Left forelimb (tissue), 1 donor: Measurements from ENCODE around the gene MLPH.

ENCODE experiments used
- DNase-seq: peaks from one replicate; pipeline ENCODE4 v3.0.0-alpha.2; 2018; ENCODE audit warnings: low spot score

The MLPH gene

DNA sequence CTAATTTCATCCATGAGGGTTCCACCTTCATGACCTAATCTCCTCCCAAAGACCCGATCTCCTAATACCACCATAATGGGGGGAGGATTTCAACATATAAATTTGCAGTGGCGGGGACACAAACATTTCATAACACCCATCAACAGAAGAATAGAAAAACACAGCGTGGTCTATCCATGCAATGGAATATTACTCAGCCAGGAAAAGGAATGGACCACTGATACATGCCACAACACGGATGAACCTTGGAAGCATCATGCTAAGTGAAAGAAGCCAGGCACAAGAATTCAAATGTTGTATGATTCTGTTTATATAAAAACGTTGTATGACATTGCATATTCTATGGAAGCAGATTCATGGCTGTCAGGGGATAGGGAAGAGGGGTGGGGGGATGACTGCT is 82.0 kb downstream of the MLPH start:
- DNase-seq = no peak

DNA sequence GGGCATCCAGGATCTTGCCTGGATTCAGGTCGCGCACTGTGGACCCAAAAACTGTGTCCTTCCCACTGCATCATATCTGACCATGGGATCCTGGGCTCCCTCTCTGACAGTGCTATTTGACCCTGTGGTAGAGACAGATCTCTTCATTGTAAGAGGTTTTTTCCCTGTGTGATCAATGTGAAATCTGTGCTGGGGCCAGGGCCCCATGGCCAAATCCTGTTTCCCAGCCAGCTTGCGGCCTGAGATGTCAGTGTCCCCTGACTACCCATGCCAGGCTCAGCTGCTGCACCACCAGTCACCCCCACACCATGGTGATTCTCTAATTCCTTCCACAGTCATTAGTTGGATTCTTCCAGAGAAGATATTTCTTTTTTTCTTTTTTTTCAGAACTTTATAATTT is 82.8 kb downstream of the MLPH start:
- no peak for DNase-seq

DNA sequence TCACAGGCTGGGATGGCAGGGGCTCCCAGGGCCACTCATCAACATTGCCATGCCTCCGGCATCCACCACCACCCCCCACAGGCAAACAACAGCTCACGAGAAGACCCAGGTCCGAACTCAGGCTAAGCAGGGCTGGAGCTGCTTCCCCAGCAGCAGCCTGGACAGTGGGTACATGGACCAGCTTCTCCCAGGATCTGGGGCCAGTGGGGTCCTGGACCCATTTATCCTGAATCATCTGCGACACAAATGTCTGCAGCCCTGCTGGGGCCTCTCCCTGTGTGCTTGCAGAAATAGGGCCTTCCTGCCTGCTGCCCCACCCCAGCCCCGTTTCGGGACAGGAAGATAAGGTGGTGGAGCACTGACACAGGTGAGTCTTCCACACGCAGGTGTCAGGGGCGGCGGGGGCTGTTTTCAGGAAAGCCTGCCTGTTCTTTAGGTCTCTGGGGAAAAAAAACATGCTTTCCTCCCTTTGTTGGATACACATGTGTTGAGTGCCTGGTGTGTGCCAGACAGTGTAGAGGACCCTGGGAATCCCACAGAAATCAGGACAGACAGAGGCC is 83.8 kb downstream of the MLPH start:
- no peak for DNase-seq

DNA sequence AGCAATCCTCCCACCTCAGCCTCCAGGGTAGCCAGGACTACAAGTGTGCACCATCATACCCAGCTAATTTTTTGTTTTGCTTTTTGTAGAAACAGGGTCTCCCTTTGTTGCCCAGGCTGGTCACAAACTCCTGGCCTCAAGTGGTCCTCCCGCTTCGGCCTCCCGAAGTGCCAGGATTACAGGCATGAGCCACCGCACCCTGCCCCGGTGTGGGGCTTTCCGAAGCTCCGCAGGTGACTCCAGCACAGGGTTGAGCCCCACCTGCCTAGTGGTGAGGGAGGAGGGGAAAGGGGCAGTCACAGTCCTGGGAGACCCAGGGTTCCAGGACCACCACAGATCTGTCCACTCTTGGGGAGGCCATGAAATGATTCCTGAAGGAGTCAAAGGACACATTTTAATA is 84.5 kb downstream of the MLPH start:
- no peak for DNase-seq

DNA sequence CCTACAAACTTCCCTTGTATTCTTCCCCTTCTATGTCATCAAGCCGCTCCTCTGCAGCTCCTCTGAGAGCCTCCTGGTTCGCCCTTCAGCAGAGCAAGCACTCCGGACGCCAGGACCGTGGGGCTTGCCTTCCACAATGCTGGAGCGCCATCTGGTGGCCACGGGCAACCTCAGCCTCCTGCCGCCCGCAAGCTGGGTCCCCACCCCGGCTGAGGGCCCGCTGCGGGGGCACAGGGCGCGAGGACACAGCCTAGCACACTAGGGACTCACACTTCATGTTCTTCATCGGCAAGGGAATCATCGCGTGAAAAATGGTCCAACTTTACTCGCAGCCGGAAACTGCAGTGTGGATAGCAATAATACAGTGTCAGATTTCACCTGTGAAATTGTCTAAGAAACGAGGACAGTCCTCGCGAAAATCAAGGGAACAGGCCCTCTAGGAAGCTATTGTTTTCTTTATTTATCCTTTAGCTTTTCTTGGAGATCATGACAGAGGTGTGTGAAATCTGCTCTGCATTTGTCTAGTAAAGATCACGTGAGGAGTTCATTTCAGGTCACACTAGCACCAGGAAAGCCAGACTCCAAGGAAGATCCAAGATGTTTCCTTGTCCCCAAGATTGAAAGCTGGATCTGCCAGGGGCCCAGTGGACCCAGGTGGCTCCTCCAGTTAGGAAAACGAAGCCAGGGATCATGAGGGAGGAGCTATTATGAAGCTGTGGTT is 85.1 kb downstream of the MLPH start:
- peak; percentile 91 for DNase-seq

DNA sequence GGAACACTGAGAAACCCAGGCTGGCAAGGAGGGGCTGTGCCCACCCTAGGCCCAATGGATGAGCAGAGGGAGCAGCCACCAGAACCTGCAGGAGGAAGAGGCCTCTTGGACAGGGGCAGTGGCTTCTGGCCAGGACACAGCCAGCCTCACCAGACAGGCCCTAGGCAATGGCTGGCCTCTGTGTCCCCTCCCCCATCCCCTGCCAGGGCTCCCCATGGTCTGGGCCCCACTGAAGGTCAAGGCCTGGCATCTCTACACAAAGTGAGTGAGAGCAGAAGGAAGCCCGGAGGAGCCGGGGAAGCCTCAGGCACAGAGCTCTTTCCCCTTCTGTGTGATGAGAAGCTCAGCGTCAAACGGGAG is 85.7 kb downstream of the MLPH start:
- DNase-seq = no peak

DNA sequence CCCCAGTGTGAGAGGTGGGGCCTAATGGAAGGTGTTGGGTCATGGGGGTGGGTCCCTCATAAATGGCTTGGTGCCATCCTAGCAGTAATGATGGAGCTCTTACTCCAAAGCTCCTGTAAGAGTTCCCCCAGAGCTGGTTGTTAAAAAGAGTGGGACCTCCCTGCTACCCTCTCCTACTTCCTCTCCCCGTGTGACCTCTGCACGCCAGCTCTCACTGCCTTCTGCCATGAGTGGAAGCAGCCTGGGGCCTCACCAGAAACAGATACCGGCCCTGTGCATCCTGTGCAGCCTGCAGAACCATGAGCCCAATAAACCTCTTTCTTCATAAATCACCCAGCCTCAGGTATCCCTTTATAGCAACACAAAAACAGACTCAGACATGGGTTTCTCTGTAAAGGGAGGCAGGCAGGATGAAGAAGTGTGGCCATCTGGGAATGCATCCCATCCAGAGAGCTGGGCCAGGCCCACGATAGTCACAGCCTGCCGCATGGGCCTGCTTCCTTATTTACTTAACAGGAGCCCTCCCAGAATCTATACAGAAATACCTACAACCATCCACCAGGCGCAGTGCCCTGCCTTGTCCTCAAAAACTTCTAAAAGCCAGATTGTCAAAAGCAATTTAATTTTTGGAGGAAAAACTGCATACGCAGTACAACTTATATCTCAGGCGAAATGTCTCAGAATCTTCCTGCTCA is 86.8 kb downstream of the MLPH start:
- DNase-seq = no peak

DNA sequence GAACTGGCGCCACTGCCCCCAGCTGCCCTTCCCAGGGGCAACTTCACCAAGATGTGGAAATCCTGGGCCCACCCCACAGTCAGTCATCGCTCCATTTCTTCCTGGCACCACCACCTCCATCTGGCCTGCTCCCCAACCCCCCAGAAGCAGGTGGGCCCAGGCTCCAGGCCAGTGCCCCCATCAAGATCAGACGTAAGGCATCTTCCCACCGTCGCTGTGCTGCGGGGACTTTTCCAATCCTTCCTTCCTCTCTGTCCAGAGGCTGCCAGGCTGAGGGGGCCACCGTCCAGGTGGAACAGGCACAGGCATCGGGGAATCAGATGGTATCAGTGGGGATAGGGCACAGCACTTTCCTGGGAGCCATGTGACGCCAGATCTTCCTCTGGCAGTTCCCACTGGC is 87.4 kb downstream of the MLPH start:
- DNase-seq = no peak

DNA sequence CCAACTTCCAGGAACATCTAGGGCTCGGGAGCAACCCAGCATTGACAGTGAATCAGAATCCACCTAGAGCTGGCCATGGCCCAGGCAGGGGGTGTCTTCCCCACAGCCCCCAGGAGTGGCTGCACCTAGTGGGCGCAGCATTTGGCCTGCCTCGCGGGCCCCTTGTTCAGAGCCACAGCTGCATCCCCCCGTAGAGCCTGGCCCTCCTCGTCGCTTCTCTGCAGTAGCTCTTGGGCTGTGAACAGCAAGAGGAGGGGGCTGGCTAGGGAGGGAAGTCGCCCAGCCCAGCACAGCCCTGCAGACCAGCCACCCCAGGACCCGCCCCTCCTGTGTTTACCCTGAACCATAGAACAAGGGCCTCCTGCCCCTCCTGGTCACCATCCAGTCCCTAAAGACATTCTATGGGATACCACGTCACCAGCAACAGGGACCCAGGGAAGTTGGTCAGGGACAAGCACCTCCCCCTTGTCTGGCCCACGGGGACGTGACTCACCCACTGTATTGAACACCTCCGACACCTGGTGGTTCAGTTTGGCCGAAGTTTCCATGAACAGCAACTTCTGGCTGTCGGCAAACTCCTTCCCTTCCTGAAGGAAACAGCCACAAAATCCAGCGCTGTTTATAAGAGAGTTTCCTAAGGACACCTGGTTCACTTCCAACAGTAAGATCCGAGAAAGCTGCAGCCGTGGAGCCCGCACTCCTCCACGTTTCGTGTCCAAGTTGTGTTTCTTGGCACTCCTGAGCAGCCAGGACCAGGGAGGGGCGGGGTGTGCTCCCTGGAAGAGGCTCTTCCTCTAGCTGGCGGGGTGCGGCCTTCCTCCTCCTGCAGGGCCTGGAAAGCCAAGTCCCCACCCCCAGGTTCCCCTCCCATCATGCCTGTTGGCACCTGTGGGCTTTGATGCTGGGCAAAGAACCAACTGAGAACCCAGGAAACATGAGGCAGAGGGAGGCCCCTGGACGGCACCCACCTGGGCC is 88.1 kb downstream of the MLPH start:
- no peak for DNase-seq

DNA sequence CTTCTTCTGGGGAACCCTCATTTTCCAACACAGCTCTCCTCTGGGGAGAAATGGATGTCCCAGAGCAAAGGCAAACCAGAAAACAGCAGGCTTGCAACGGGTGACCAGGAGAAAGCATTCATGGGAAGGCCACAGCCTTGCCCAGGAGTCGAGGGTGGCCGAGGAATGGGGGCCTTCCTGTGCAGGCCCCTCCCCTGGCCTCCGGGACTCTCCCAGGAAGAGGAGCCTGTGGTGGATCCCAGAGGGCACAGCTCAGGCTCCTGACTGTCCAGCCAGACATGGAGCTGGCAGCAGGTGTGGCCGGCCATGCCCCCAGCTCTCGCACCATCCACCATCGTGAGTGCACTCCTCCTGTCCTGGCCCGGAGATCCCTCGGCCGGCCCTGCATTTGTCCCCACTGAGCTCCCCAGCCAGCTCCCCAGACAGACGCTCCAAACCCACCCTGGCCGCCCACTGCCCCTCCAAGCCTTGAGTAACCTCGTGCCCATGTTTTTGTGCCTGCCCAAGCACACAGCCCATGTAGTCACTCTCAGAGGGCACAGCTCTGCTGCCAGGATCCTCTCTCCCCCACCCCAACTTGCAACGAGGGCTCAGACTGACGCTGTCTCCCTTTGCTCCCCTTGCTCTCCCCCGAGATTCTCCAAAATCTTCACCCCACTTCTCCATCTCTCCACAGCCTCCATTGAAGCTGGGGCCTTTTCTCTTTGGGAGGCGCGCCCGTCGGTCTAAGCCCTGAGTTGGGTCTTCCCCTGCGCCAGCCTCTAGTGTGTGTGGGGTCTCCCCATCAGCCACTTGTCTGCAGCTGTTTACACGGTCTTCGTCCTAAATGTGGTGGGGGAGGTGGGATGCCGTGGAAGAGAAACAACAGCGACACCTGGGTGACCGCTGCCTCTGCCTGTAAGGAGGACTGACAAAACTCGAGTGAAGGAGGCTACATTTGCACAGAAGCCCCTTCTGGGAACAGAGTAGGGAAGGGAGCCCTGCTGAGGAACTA is 89.1 kb downstream of the MLPH start:
- no peak for DNase-seq

DNA sequence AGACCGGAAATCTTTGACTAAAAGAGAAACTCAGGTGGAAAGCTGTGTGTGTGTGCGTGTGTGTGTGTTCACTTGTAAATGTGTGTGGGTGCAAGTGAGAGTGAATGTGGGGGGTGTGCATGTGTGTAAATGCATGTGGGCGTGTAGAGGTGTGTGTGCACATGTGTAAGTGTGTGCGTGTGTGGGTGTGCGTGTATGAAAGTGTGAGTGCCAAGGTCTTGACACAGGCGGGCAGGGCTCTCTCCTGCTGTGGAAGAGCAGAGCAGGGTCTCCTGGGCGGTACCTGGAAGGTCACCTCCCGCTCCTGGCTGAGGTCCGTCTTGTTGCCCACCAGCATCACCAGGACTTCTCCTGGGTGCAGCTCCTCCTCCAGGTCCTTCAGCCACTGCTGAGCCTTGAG is 89.9 kb downstream of the MLPH start:
- DNase-seq = no peak

DNA sequence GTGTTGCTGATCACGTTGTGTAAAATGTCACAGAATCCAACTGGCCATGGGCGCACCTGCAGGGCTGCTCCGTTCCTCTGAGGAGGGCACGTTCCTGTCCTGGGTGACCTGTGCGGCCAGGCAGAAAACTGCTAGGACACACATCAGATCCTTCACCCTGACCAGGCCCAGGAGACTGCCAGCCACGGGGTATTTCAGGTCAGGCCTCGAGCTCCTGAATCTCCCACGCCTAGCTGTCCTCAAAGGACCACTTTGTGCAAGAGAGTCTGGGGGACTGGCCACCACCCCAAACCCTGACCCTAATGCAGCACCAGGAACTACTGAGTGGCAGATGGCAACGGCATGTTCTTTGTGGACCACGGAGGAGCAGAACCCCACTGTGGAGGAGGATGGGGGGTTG is 90.4 kb downstream of the MLPH start:
- DNase-seq = no peak

DNA sequence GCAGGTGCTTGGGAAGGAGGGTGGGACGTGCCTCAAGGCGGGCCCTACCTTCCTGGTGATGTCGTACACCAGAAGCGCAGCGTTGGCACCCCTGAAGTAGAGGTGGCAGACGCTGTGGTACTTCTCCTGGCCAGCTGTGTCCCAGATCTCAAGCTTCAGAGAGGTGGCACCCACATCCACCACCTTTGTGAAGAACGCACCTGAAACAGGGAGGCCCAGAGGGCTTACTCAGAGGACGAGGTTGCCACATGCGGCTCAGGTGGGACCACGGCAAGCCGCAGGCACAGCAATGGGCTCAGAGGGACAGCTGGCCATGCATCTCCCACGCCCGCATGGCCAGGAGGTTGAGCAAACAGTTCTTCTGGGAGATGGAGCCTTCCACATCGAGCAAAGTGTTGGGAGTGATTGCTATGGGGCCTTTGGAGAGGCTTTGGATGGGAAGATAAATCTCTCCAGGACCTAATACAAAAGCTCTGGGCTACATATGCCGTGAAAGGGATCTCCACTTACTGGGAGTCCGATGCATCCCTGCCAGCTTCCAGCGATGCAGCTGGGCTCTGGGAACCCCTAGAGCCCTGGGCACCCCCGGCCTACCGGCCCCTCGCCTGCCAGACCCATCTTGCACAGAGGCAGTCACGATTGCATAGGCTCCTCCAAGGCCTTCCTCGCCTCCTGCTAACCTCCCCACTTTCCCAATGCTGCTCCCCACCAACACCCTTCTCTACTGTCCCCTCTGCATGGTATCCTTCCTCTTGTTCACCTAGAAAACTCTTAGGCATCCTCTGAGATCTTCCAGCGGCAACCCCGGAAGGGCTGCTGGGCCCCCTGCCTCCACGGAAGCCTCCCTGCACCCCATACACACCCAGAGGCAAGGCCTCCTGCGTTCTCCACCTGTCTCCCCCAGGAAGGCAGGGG is 91.2 kb downstream of the MLPH start:
- no peak for DNase-seq

DNA sequence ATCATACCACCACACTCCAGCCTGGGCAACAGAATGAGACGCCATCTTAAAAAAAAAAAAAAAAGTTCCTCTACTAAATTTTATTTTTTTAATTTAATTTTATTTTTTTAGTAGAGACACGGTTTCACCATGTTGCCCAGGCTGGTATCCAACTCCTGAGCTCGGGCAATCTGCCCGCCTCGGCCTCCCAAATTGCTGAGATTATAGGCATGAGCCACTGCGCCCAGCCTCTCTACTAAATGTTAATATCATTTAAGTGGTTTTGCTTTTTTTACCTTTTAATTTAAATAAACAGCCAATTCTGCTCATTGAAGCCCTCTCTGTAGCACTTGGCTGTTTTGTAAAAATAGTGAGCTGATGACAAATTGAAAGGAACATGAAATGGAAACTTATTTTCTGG is 94.3 kb downstream of the MLPH start:
- DNase-seq = no peak

DNA sequence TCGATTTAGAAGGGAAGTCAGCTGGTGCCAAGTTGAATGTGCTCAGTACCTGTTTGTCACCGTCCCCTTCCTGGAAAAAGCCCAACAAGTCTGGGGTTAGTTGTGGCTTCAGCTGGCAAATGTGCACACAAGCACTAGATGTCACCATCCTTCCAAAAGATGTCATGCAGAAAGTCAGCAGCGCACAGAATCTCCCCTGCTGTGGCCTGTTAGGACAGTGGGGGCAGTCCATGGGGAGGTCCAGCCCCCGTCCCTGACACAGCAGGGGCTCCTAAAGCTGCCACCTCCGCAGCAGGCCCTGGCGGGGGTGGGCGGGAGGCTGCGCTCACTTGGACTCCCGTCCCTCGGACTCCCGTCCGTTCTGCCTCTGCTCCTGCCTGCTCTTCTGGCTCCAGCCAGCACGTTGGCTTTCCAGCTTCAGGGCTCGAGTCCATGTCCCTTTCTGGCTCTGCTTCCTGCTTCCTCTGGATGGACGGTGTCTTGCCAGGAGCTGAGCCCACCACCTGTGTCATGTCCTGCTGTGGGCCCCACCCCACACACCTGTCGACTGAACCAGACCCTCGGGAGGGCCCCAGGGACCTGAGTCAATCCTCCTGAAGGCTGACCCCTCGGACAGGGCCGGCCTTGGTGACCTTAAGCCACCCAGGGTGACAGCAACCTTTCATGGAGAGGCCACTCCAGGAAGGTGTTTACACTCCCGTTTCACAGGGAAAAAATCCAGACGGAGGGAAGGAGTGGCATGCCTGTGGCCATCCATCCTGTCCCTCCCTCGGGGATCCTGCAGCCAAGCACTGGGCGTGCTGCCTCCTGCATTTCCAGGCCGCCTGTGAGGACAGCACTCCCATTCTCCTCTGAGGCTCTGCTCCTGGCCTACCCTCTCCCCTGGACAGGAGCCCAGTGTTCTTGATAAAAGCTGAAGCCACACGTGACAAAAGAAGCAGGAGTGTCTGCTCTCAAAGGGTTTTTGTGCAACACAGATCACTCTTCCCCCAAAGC is 95.0 kb downstream of the MLPH start:
- peak; percentile 80 for DNase-seq

DNA sequence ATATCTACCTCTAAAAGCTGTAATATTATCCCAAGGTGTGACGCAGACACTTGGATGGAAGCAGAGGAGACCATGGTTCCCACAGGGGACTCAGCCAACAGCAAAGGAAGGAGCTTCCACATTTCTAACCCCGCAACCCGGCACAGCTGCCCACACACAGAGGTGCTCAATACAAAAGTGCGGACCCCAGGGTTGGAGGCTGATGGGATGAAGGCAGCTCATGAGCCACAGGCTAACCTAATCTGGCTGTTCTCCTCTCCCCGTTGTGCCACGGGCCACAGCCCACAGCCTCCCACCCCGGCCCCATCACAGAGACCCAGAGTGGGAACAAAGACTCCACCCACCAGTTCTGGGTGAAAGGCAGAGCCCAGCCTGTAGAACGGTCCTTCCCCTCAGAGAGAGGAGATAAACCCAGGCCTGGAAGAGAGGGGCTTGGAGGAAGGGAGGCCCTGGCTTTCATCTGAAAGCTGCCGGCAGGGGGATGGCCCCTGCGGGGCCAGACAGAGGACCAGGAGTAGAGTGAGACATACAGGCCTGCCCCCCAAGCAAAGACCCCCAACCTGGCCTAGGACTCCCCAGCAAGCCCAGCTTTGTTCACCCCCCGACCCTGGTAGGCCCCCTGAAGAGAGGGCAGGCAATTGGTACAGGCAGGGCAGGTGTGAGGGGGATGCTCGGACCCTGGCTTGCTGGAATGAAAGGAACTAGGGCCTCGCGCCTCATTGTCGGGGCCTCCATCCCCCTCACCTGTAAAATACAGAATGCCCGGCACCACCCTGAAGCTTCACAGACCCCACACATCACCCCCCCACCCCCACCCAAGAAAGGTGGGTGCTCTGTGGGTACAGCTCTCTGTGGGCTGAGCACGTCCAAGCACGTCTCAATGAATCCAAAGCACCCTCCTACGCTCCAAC is 96.6 kb downstream of the MLPH start:
- DNase-seq = no peak

DNA sequence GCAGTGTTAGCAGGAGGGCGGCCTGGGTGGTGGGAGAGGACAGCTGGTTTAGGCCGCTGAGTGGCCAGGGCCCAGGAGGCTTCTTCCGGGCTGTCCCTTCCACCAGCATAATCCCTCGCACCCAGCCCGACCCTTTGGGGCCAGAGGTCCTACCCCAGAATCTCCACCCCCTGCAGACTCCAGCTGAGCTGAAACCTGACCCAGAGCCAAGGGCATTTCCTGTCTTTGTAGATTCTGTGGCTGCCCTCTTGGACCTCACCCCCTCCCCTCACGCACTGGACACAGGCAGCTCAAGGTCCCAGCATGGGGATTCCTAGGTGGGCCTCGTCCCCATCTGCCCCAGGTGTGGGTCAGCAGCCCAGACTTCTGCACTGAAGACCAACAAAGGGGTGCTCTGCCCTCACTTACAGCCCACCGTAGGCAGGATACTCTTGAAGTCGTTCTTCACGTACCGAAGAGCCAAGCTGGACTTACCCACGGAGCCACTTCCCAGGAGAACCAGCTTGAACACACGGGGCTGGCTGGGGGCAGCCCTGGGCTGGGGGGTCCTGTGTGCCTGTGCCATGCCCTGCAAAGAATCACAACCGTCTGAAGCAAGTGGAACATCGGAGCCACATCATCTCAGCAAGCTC is 98.7 kb downstream of the MLPH start:
- no peak for DNase-seq
